NK-92 (cell line): ENCODE data around the gene TTC7B.

Source experiments
- DNase-seq: peaks from one replicate; lab custom pipeline; 2025; ENCODE audit not compliant: unreplicated experiment; lab: John Stamatoyannopoulos, UW

TTC7B gene

GRCh38 chr14:90651271-90651804, 164.9 kb downstream of the TTC7B start:
- no peak for DNase-seq

- no peak for DNase-seq
Observed at GRCh38 chr14:90649557-90650135, 166.6 kb downstream of the TTC7B start.

- no peak for DNase-seq
Observed at GRCh38 chr14:90649083-90649482, 167.1 kb downstream of the TTC7B start.

GRCh38 chr14:90648421-90648820, 167.8 kb downstream of the TTC7B start:
- DNase-seq: no peak

- no peak for DNase-seq
Observed at GRCh38 chr14:90647473-90648005, 168.7 kb downstream of the TTC7B start.

- no peak for DNase-seq
Observed at GRCh38 chr14:90645842-90646443, 170.3 kb downstream of the TTC7B start.

- DNase-seq: no peak
Observed at GRCh38 chr14:90644882-90645281, 171.3 kb downstream of the TTC7B start.

GRCh38 chr14:90643982-90644670, 172.1 kb downstream of the TTC7B start:
- no peak for DNase-seq

- DNase-seq: no peak
Observed at GRCh38 chr14:90642244-90642717, 173.9 kb downstream of the TTC7B start.

- DNase-seq: no peak
Observed at GRCh38 chr14:90641615-90642243, 174.5 kb downstream of the TTC7B start.

GRCh38 chr14:90641168-90641567, 175.1 kb downstream of the TTC7B start:
- DNase-seq: no peak

GRCh38 chr14:90639641-90640040, 176.6 kb downstream of the TTC7B start:
- no peak for DNase-seq

- DNase-seq: no peak
Observed at GRCh38 chr14:90632871-90633270, 183.4 kb downstream of the TTC7B start.

- no peak for DNase-seq
Observed at GRCh38 chr14:90632451-90632850, 183.8 kb downstream of the TTC7B start.

GRCh38 chr14:90630171-90630806, 185.9 kb downstream of the TTC7B start:
- DNase-seq: no peak

- DNase-seq: no peak
Observed at GRCh38 chr14:90629471-90629870, 186.8 kb downstream of the TTC7B start.

GRCh38 chr14:90628825-90629224, 187.4 kb downstream of the TTC7B start:
- DNase-seq: no peak

- no peak for DNase-seq
Observed at GRCh38 chr14:90627478-90627877, 188.8 kb downstream of the TTC7B start.

GRCh38 chr14:90626550-90626949, 189.7 kb downstream of the TTC7B start:
- no peak for DNase-seq

GRCh38 chr14:90625445-90625844, 190.8 kb downstream of the TTC7B start:
- no peak for DNase-seq
